ENCODE data around the gene LPIN1.

LPIN1 gene

GRCh38 chr2:11864724-11865123, 118.3 kb downstream of the LPIN1 start:
- DNase-seq = no peak

GRCh38 chr2:11865378-11865777, 118.9 kb downstream of the LPIN1 start:
- DNase-seq = no peak

GRCh38 chr2:11865805-11866204, 119.4 kb downstream of the LPIN1 start:
- no peak for DNase-seq

DNA sequence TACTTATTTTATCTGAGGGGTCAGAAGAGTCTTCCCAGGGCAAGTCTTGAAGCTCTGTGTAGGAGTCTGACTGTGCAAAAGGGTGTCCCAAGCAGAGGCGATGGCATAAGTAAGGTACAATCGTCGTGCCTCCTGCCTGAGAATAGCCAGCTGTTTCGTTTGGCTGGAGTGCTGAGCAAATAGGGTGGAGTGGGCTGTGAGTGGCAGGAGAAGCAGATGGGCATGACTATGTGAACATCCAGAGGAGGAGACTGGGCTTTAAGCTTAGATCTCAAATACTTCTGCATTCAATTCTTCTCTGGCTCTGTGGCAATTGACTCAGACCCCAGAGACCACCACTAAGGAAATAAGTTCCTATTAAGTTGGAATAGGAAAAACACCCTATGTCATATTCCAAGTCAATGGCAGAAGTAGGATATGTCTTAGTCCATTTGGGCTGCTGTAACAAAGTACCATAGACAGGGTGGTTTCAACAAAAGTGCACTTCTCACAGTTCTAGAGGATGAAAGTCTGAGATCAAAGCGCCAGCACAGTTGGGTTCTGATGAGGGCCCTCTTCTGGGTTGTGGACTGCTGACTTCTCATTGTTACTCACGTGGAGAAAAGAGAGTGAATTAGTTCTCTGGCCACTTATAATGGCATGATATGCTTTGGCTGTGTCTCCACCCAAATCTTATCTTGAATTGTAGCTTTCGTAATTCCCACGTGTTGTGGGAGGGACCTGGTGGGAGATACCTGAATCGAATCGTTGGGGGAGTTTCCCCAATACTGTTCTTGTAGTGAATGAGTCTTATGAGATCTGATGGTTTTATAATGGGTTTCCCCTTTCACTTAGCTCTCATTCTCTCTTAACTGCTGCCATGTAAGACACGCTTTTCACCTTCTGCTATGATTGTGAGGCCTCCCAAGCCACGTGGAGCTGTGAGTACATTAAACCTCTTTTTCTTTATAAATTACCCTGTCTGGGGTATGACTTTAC, 120.2 kb downstream of the LPIN1 start:
- no peak for DNase-seq

DNA sequence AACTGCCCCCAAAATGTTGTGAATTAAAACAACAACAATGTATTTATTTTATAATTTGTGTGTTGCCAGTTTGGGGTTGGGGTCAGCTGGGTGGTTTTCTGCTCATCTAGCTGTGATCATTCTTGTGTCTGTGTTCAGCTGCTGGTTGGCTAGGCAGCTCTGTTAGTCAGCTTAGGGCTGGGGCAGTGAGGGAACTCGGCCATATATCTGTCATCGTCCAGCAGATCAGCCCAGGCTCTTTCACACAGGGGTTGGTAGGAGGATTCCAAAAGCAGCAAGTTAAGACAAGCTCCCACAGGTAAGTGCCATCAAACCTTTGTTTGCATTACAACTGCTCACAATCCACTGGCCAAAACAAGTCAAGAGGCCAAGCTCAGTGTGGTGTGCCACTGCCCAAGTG, 121.5 kb downstream of the LPIN1 start:
- DNase-seq = no peak

GRCh38 chr2:11869391-11869991, 123.1 kb downstream of the LPIN1 start:
- no peak for DNase-seq

GRCh38 chr2:11870064-11870463, 123.6 kb downstream of the LPIN1 start:
- no peak for DNase-seq

- DNase-seq = no peak
Measured at GRCh38 chr2:11870584-11870983, 124.2 kb downstream of the LPIN1 start.

DNA sequence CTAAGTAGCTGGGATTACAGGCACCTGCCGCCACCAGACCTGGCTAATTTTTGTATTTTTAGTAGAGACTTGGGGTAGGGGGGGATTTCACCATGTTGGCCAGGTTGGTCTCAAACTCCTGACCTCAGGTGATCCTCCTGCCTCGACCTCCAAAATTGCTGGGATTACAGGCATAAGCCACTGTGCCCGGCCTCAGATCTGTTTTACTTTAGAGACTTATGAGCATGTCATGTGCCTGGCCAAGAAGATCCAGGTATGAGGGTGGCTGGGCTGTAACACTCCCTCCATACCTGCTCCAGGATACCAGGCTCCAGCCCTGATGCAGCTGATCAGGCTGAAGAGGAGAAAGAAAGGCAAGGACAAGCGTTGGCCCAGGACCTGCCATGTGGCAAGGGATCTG, 125.0 kb downstream of the LPIN1 start:
- DNase-seq = no peak

DNA sequence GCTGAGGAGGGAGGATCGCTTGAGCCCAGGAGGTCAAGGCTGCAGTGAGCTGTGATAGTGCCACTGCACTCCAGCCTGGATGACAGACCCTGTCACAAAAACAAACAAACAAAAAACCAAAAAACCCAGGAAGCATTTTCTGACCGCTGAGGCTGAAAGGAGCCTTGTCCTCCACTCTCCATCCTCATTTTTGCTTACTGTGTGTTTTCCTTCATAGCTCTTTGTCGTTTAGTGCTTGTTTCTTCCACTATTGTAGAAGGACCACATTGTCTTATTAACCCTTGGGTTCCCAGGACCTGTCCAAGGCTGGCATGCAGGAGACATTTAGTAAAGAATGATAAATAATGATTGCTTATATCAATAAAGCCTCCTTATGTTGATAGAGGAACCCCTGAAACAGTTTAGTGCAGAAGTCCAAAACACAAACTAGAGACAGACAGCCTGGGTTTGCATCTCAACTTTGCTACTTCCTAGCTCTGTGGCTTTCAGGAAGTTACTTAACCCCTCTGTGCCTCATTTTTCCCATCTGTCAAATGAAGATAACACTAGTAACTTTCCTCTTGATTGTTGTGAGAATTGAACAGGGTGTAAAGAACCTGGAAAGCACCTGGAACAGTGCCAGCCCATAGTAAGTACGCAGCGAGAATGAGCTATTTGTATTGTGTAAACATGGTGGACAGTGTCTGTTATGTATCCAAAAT, 126.0 kb downstream of the LPIN1 start:
- DNase-seq = no peak

DNA sequence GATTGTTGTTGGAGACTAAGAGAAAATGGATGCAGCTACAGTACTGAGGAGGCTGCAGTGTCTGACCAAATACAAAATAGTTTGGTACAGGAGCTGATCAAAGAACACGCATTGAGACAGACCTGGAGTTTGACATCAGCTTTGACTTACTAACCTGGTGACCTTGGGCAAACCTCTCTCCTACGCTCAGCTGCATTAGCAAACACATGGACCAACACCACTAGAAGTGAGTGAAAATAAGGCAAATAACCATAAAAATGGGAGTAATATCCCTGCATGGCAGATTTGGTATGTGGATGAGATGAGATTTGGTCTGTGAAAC, 126.5 kb downstream of the LPIN1 start:
- no peak for DNase-seq

GRCh38 chr2:11873356-11874154, 127.1 kb downstream of the LPIN1 start:
- DNase-seq = no peak

DNA sequence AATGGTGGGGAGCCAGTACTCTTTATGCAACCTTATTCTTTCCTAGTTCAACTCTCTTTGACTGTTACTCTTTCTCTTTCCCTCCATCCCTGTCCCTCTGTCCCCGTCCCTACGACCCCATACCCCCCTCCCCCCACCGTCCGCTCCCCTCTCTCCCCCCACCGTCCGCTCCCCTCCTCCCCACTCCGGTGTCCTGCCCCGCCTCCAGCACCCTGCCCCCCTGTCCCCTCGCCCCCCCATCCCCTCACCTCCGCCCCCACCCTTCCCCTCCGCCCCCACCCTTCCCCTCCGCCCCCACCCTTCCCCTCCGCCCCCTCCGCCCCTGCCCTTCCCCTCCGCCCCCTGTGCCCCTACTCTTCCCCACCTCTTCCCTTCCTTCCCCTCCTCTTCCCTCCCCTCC, 128.4 kb downstream of the LPIN1 start:
- DNase-seq = no peak

GRCh38 chr2:11875481-11875880, 129.0 kb downstream of the LPIN1 start:
- DNase-seq = no peak

- DNase-seq = no peak
Measured at GRCh38 chr2:11876436-11876835, 130.0 kb downstream of the LPIN1 start.

DNA sequence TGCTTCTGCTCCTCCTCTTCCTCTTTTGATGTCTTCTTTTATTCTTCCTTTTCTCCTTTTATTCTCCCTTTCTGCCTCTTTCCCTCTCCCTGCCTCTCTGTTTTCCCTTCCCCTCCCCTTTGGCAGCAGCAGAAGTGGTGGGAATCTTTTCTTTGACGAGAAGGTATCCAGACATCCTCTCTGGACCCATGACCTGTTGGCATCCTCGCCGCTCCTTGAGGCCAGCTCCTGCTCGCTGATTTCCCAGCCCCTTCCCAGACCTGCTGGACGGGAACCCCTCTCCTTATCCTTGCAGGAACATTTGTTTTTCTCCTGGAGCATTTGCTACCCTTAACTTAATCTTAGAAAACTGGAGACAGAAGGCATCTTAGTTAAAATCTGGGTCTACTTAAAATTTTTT, 130.5 kb downstream of the LPIN1 start:
- no peak for DNase-seq

All from anterior cingulate cortex (tissue), 58 donors.